Measurements from ENCODE around the gene KIN.
"Not testable (repeated sequence)": the region's sequence is repeated elsewhere in the genome, so short reads cannot be mapped to it uniquely, and the experiment has no call there.

The KIN gene

GRCh38 chr10:7817576-7817975 lies 29.8 kb upstream of the KIN start:
- peak overlapping the region; percentile 87 for H3K4me3 ChIP-seq (ENCODE audit: low read depth, low read length)
- H3K4me1 ChIP-seq (ENCODE audit: control insufficient read depth, insufficient read depth, low read length), result peaks cover 3% of the 10 kb centered on the region
- no peak overlapping the region for H3K9ac ChIP-seq (ENCODE audit: low read depth, low read length)
- H3K9me3 ChIP-seq (ENCODE audit: control insufficient read depth, insufficient read depth, low read length), result no peaks in the 10 kb centered on the region
- H3K27me3 ChIP-seq (ENCODE audit: control insufficient read depth, insufficient read depth, low read length), result peaks cover 2% of the 10 kb centered on the region
- no peaks in the 10 kb centered on the region for H3K36me3 ChIP-seq (ENCODE audit: control insufficient read depth, insufficient read depth, low read length)

DNA sequence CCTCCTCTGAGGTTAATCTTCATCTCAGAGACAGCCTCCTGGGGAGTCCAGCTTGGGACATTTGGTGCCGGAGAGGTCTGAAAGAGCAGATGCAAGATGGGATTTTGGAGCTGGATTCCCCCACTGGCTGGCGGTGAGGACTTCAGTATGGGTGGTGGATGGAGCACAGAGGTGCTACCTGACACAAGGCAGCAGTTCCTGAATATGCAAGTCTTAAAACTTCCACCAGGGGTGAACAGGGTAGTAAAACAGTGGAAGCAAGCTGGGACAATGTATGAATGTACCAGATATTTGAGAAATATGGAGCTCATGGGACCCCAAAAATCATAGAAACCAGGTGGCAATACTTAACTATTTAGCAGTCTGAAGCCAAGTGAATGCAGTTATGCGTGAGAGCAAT lies 25.7 kb upstream of the KIN start:
- Histone ChIP-seq H3K27me3 (ENCODE audit: control insufficient read depth, insufficient read depth, low read length) (peaks cover 2% of the 10 kb centered on the region), H3K9ac (ENCODE audit: low read depth, low read length) (no peak overlapping the region), H3K4me3 (ENCODE audit: low read depth, low read length) (no peak overlapping the region), H3K4me1 (ENCODE audit: control insufficient read depth, insufficient read depth, low read length) (no peaks in the 10 kb centered on the region), H3K36me3 (ENCODE audit: control insufficient read depth, insufficient read depth, low read length) (no peaks in the 10 kb centered on the region), H3K9me3 (ENCODE audit: control insufficient read depth, insufficient read depth, low read length) (no peaks in the 10 kb centered on the region)

- not testable (repeated sequence) for H3K27me3 ChIP-seq (ENCODE audit: control insufficient read depth, insufficient read depth, low read length); H3K4me1 ChIP-seq (ENCODE audit: control insufficient read depth, insufficient read depth, low read length); H3K4me3 ChIP-seq (ENCODE audit: low read depth, low read length); H3K9me3 ChIP-seq (ENCODE audit: control insufficient read depth, insufficient read depth, low read length); H3K9ac ChIP-seq (ENCODE audit: low read depth, low read length); H3K36me3 ChIP-seq (ENCODE audit: control insufficient read depth, insufficient read depth, low read length)
Observed at GRCh38 chr10:7811743-7812142, 23.9 kb upstream of the KIN start.

- Histone ChIP-seq H3K4me1 (ENCODE audit: control insufficient read depth, insufficient read depth, low read length) (no peaks in the 10 kb centered on the region), H3K36me3 (ENCODE audit: control insufficient read depth, insufficient read depth, low read length) (peaks cover 9% of the 10 kb centered on the region), H3K27me3 (ENCODE audit: control insufficient read depth, insufficient read depth, low read length) (no peaks in the 10 kb centered on the region), H3K9me3 (ENCODE audit: control insufficient read depth, insufficient read depth, low read length) (no peaks in the 10 kb centered on the region), H3K9ac (ENCODE audit: low read depth, low read length) (no peak overlapping the region), H3K4me3 (ENCODE audit: low read depth, low read length) (no peak overlapping the region)
Observed at GRCh38 chr10:7811000-7811399, 23.2 kb upstream of the KIN start.

DNA sequence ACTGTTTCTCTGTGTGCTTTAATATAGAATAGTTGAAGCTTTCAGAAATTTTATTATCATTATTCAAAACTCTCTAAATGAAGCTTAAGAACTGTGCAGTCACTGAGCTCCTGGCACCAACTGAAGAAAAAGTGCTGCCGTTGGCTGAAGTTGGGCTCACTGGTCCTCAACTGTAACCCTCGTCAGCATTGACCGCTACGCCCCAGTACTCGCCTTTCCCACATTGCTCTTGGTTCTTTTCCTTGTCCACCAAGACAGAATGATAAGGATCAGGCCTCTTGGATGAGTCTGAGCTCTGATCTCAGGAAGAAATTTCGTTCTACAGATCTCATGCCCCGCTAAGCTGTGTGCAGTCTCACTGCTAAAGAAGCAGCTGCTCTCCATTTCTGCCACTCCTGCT lies 22.6 kb upstream of the KIN start:
- no peaks in the 10 kb centered on the region for H3K9me3 ChIP-seq (ENCODE audit: control insufficient read depth, insufficient read depth, low read length)
- no peak overlapping the region for H3K9ac ChIP-seq (ENCODE audit: low read depth, low read length)
- no peaks in the 10 kb centered on the region for H3K27me3 ChIP-seq (ENCODE audit: control insufficient read depth, insufficient read depth, low read length)
- H3K4me3 ChIP-seq (ENCODE audit: low read depth, low read length), result no peak overlapping the region
- H3K36me3 ChIP-seq (ENCODE audit: control insufficient read depth, insufficient read depth, low read length), result peaks cover 12% of the 10 kb centered on the region
- H3K4me1 ChIP-seq (ENCODE audit: control insufficient read depth, insufficient read depth, low read length), result no peaks in the 10 kb centered on the region

DNA sequence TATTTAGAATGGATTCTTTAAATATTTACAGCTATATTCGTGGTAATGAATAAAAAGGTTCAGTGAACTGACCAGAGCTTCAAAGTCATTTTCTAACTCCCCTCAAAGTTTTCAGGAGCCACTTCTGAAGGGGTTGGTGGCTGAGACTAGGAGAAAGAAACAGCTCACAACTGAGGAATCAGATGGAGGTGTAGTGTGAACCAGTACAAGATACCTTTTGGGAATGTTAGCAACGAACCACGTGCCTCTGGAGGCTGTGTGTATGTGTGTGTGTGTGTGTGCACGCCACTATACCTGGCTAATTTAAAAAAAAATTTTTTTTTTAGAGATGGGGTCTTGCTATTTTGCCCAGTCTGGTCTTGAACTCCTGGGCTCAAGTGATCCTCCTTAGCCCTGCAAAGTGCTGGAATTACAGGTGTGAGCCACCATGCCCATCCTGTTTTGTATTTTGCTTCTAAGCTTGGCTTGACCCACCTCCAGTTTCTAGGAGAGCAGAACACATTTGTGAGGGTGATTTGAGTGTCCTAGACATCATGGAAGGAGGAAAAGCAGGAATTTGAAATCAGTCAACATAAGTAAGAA lies 21.0 kb upstream of the KIN start:
- H3K27me3 ChIP-seq (ENCODE audit: control insufficient read depth, insufficient read depth, low read length), result no peaks in the 10 kb centered on the region
- peaks cover 18% of the 10 kb centered on the region for H3K36me3 ChIP-seq (ENCODE audit: control insufficient read depth, insufficient read depth, low read length)
- no peak overlapping the region for H3K9ac ChIP-seq (ENCODE audit: low read depth, low read length)
- no peaks in the 10 kb centered on the region for H3K9me3 ChIP-seq (ENCODE audit: control insufficient read depth, insufficient read depth, low read length)
- H3K4me3 ChIP-seq (ENCODE audit: low read depth, low read length), result no peak overlapping the region
- no peaks in the 10 kb centered on the region for H3K4me1 ChIP-seq (ENCODE audit: control insufficient read depth, insufficient read depth, low read length)

DNA sequence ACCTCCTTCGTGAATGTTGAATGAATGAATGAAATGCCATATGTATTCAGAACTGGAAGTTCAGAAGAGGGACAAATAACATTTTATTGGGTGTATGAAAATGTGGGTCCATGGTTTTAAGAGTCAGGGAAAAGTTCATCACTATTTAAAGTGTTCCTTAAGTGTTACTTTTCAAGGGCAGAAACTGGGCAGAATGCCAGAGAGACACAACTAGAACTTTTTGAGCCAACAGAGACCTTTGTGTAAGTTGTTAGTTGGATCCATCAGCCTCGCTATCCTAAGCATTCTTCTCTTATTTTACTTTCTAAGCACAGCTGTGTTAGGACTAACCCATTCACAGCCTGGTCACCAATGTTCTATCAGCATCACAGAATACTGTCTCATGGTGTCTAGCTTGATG lies 16.9 kb upstream of the KIN start:
- Histone ChIP-seq H3K27me3 (ENCODE audit: control insufficient read depth, insufficient read depth, low read length) (no peaks in the 10 kb centered on the region), H3K9ac (ENCODE audit: low read depth, low read length) (no peak overlapping the region), H3K36me3 (ENCODE audit: control insufficient read depth, insufficient read depth, low read length) (peaks cover 33% of the 10 kb centered on the region), H3K4me1 (ENCODE audit: control insufficient read depth, insufficient read depth, low read length) (no peaks in the 10 kb centered on the region), H3K9me3 (ENCODE audit: control insufficient read depth, insufficient read depth, low read length) (no peaks in the 10 kb centered on the region), H3K4me3 (ENCODE audit: low read depth, low read length) (no peak overlapping the region)

- H3K4me1 ChIP-seq (ENCODE audit: control insufficient read depth, insufficient read depth, low read length), result no peaks in the 10 kb centered on the region
- no peak overlapping the region for H3K4me3 ChIP-seq (ENCODE audit: low read depth, low read length)
- H3K9me3 ChIP-seq (ENCODE audit: control insufficient read depth, insufficient read depth, low read length), result no peaks in the 10 kb centered on the region
- H3K9ac ChIP-seq (ENCODE audit: low read depth, low read length), result no peak overlapping the region
- no peaks in the 10 kb centered on the region for H3K27me3 ChIP-seq (ENCODE audit: control insufficient read depth, insufficient read depth, low read length)
- H3K36me3 ChIP-seq (ENCODE audit: control insufficient read depth, insufficient read depth, low read length), result peaks cover 36% of the 10 kb centered on the region
Observed at GRCh38 chr10:7804216-7804615, 16.4 kb upstream of the KIN start.

DNA sequence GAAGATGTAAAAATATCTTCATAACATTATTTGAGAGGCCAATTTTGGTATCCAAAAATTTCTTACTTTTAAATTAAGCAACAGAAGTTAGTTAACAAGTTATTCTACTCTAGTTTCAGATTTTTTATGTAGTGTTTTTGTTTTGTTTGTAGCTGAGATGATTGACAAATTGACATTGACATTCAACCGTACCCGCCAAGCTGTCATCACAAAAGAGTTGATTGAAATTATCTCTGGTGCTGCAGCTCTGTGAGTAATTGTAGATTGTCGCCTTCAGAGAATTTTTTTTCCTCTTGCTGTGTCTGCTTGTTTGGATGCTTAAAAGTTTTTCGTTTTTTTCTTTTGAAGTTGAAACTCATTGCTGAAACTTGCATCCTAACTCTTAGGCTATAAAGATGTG lies 14.8 kb upstream of the KIN start:
- Histone ChIP-seq H3K4me3 (ENCODE audit: low read depth, low read length) (no peak overlapping the region), H3K9ac (ENCODE audit: low read depth, low read length) (no peak overlapping the region), H3K36me3 (ENCODE audit: control insufficient read depth, insufficient read depth, low read length) (peaks cover 39% of the 10 kb centered on the region), H3K9me3 (ENCODE audit: control insufficient read depth, insufficient read depth, low read length) (no peaks in the 10 kb centered on the region), H3K4me1 (ENCODE audit: control insufficient read depth, insufficient read depth, low read length) (no peaks in the 10 kb centered on the region), H3K27me3 (ENCODE audit: control insufficient read depth, insufficient read depth, low read length) (no peaks in the 10 kb centered on the region)

DNA sequence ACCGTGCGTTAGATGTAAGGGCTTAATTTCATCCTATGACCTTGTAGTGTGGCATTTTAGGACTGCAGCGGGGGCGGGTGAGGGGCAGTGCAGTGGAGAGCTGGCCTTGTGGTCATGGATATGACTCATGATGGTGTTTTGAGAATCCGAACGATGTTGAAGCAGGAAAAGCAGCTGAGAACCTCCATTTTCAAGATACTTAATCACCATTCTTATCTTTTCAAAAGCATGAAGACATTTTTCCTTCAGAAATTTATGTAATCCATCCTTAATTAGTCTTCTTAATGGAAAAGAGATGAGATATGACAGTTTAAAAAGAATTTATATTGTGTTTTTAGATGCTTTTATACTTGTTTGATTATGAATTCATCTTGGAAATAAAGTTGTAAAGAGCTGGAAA lies 9.8 kb upstream of the KIN start:
- Histone ChIP-seq H3K27me3 (ENCODE audit: control insufficient read depth, insufficient read depth, low read length) (no peaks in the 10 kb centered on the region), H3K4me1 (ENCODE audit: control insufficient read depth, insufficient read depth, low read length) (no peaks in the 10 kb centered on the region), H3K9ac (ENCODE audit: low read depth, low read length) (no peak overlapping the region), H3K9me3 (ENCODE audit: control insufficient read depth, insufficient read depth, low read length) (no peaks in the 10 kb centered on the region), H3K4me3 (ENCODE audit: low read depth, low read length) (no peak overlapping the region), H3K36me3 (ENCODE audit: control insufficient read depth, insufficient read depth, low read length) (peaks cover 31% of the 10 kb centered on the region)

DNA sequence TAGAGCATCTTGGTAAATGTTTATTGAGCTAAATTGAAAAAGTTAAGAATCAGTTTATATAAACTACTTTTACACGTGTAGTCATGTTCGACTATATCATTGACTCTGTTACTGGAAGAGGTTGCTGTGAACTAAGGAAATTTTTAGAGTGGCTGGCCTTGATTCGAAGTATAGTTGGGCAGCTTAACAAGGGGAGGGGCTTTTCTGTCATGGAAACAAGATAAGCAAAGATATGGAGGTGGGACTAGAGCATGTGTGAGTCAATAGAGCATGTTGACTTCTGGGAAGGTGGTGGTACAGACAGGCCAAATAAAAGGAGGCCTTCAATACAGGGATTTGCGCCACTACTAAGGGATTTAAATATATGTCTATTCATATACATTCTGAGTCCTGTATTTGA lies 7.8 kb upstream of the KIN start:
- Histone ChIP-seq H3K9ac (ENCODE audit: low read depth, low read length) (no peak overlapping the region), H3K9me3 (ENCODE audit: control insufficient read depth, insufficient read depth, low read length) (no peaks in the 10 kb centered on the region), H3K27me3 (ENCODE audit: control insufficient read depth, insufficient read depth, low read length) (no peaks in the 10 kb centered on the region), H3K4me3 (ENCODE audit: low read depth, low read length) (no peak overlapping the region), H3K4me1 (ENCODE audit: control insufficient read depth, insufficient read depth, low read length) (no peaks in the 10 kb centered on the region), H3K36me3 (ENCODE audit: control insufficient read depth, insufficient read depth, low read length) (peaks cover 21% of the 10 kb centered on the region)

DNA sequence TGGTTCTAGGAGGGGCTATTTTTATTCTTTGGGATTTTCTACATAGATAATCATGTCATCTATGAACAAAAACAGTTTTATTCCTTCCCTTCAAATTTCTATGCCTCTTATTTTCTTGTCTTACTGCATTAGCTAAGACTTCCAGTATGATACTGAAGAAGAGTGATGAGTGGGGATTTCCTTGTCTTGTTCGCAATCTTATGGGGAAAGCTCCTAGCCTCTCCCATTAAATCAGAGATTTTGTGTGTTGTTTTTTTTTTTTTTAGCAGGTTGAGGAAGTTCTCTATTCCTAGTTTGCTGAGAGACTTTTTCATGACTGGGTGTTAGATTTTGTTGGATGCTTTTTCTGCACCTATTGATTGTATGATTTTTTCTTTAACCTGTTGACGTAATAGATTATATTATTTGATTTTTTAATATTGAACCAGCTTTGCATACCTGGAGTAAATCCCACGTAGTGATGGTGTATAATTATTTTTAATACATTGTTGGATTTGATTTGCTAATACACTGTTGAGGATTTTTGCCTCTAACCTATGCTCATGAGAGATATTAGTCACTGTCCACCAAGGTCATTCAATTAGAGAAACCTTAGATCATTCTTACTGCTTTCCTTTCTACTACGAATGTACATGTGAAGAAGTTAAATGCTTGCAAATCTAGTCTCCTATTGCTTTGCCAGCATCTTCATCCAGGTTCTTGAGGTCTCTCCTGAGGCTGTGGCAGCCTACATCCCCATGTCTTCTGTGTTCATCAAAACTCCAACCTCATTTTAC lies 6.6 kb upstream of the KIN start:
- Histone ChIP-seq H3K4me3 (ENCODE audit: low read depth, low read length) (no peak overlapping the region), H3K4me1 (ENCODE audit: control insufficient read depth, insufficient read depth, low read length) (no peaks in the 10 kb centered on the region), H3K27me3 (ENCODE audit: control insufficient read depth, insufficient read depth, low read length) (no peaks in the 10 kb centered on the region), H3K9ac (ENCODE audit: low read depth, low read length) (no peak overlapping the region), H3K36me3 (ENCODE audit: control insufficient read depth, insufficient read depth, low read length) (peaks cover 16% of the 10 kb centered on the region), H3K9me3 (ENCODE audit: control insufficient read depth, insufficient read depth, low read length) (no peaks in the 10 kb centered on the region)

Data from iPS-15b (cell line).